Muscle layer of colon (tissue), 2 donors: Measurements from ENCODE around the gene GRIK2.

ENCODE experiments used
- H3K27ac ChIP-seq: one replicate; pipeline ENCODE4 v1.7.0; 2013; ENCODE audit warnings: low read depth, mild to moderate bottlenecking, low read length, moderate library complexity
- H3K27me3 ChIP-seq, 2 donors: one replicate each; pipeline ENCODE4 v1.7.0; 2013; ENCODE audit warnings: low read length in 2 of 2, mild to moderate bottlenecking in 2 of 2; ENCODE audit not compliant: insufficient read depth in 2 of 2, control insufficient read depth in 1 of 2
- H3K36me3 ChIP-seq: one replicate; pipeline ENCODE4 v1.7.0; 2013; ENCODE audit warnings: mild to moderate bottlenecking, low read length; ENCODE audit not compliant: insufficient read depth
- H3K4me1 ChIP-seq: one replicate; pipeline ENCODE4 v1.7.0; 2013; ENCODE audit warnings: mild to moderate bottlenecking, low read length; ENCODE audit not compliant: insufficient read depth
- H3K4me3 ChIP-seq, 2 donors: one replicate each; pipeline ENCODE4 v1.7.0; 2013; ENCODE audit warnings: low read length in 2 of 2, low read depth in 1 of 2, mild to moderate bottlenecking in 1 of 2, moderate library complexity in 1 of 2
- H3K9ac ChIP-seq: one replicate; pipeline ENCODE4 v1.7.0; 2013; ENCODE audit warnings: low read length
- H3K9me3 ChIP-seq: one replicate; pipeline ENCODE4 v1.7.0; 2013; ENCODE audit warnings: mild to moderate bottlenecking, low read length
- donor health status: abdominal sarcoma.
- donor health status: Adenocarcinoma of cecum.

The GRIK2 gene

DNA sequence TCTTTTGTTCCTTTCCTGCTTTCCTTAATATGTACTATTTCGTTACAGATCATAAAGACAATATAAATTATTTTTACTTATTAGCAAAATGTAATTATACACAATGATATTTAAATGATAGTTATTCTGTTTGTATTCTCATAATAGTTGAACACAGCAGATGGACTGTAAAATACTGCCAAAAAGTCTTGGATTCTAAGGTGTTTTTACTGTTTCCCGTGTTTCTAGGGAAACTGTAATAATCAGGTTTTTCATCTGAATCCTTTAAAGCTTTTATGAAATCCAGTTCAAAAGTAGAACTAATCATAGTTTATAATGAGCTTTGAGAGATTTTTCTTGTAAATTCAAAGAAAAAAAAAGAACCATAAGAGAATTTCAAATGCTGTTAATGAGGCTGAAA lies 148.4 kb downstream of the GRIK2 start:
- Histone ChIP-seq H3K4me1 (no peaks in the 10 kb centered on the region), H3K9ac (no peak overlapping the region), H3K4me3 (no peak overlapping the region), H3K36me3 (no peaks in the 10 kb centered on the region), H3K9me3 (no peaks in the 10 kb centered on the region), H3K27ac (no peak overlapping the region), H3K27me3 (no peaks in the 10 kb centered on the region)

DNA sequence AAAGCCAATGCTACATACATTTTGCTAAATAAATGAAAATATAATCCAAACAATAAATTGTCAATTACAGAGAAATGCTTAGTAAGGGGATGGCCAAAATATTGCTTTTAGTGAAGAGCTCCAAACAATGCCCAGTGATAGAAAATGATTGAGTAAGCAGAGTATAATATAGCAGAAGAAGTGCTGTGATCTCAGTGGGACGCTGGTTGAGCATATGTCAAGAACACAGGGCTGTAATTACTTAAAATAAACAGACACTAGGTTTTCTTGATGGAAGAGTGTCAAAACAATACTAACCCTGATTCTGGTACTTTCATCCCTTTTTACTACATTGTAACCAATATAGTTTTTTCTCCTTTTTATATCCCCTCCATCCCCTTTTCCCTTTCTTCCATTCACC lies 150.3 kb downstream of the GRIK2 start:
- Histone ChIP-seq H3K4me1 (no peaks in the 10 kb centered on the region), H3K27me3 (no peaks in the 10 kb centered on the region), H3K9me3 (no peaks in the 10 kb centered on the region), H3K4me3 (no peak overlapping the region), H3K27ac (no peak overlapping the region), H3K36me3 (no peaks in the 10 kb centered on the region), H3K9ac (no peak overlapping the region)

DNA sequence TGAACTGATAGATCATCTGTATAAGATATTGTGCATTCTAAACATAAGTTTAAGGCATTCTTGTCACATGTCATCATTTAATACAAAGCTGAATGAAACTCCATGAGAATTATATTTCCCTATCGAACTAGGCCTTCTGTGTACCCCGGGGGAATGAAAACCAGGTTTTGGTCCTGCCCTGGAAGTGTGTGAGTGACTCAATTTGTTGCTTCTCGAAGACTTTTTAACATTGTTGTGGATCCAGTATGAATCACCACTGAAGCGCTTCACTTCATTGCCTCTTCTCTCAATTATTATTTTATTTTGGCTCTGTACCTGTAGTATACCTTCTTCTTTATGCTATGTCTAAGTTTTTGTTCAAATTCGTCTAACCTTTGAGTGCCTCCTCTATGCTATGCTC lies 150.8 kb downstream of the GRIK2 start:
- Histone ChIP-seq H3K9ac (no peak overlapping the region), H3K9me3 (no peaks in the 10 kb centered on the region), H3K4me1 (no peaks in the 10 kb centered on the region), H3K36me3 (no peaks in the 10 kb centered on the region), H3K4me3 (no peak overlapping the region), H3K27me3 (no peaks in the 10 kb centered on the region), H3K27ac (no peak overlapping the region)

DNA sequence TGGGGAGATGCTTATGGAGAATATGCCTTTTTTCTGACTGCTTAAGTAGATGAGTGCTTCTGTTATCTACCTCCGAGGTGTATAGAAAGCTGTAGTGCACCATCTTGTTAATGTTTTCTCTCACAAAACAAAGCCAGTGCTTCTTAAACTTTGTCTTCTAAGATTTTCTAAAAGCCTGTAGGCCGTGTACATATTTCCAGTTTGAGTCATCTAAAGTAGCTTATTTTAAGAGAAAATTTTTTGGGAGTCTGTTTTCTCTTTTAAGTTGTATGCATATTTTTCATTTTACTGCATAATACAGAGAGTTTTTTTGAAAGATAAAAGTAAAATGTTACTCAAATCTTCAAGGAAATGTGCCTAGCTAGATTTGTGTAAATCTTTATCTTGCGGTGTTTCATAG lies 151.7 kb downstream of the GRIK2 start:
- Histone ChIP-seq H3K4me3 (no peak overlapping the region), H3K27ac (no peak overlapping the region), H3K27me3 (no peaks in the 10 kb centered on the region), H3K9me3 (no peaks in the 10 kb centered on the region), H3K4me1 (no peaks in the 10 kb centered on the region), H3K9ac (no peak overlapping the region), H3K36me3 (no peaks in the 10 kb centered on the region)

DNA sequence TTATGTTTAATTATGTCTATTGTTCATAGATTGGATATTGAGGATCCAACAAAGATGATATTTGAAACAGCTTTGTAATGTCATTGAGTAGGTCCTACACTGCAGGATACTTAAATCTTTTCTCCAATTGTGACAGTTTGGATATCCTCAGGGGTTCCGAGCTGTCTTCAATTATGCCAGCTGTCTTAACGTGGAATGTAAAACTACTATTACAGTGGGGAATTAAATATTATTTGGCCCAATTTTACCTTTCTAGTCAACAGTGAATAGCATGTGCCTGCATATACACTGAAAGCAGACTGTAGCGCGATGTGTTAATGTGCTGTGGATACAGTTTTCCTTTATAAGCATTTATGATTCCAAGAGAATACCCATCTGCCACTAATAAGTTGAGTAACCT lies 156.9 kb downstream of the GRIK2 start:
- H3K9me3 ChIP-seq = no peaks in the 10 kb centered on the region
- no peaks in the 10 kb centered on the region for H3K27me3 ChIP-seq
- H3K4me1 ChIP-seq = no peaks in the 10 kb centered on the region
- H3K9ac ChIP-seq = no peak overlapping the region
- no peaks in the 10 kb centered on the region for H3K36me3 ChIP-seq
- H3K4me3 ChIP-seq = no peak overlapping the region
- no peak overlapping the region for H3K27ac ChIP-seq

DNA sequence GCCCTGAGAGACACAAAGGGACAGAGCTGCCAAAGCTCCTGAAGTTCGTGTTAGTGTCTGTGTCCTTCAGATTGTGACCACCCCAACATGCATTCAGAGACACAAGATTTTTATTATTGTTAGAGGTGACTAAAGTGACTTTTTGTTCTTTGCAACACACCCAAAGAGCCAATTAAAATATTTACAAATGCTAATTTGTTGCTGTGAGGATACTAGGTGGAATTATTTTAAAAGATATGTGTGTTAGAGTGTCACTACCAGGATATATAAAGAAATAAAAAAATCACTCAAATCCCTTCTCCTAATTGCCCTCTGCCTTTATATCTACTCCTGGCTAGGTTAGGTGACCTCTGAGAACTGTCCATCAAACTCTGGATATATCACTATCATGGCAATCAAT lies 160.7 kb downstream of the GRIK2 start:
- Histone ChIP-seq H3K9ac (no peak overlapping the region), H3K27ac (no peak overlapping the region), H3K9me3 (no peaks in the 10 kb centered on the region), H3K4me3 (no peak overlapping the region), H3K4me1 (no peaks in the 10 kb centered on the region), H3K36me3 (no peaks in the 10 kb centered on the region), H3K27me3 (no peaks in the 10 kb centered on the region)

DNA sequence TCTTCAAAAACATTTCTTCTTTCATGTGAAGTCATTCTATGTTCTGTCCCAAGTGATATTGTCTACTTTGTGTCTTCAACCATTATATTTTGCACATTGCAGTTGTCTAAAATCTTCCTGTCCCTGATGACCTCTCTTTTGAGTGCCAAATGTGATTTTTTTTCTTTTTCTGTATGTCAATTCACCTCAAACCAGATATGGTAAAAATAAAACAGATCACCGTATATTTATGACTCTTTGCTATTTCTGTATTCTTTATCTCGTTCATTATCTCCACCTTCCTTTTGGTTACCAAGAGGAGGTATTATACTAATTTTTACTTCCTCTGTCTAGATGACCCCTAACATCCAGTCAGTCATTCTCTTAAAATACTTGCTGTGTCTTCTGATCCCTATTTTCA lies 165.2 kb downstream of the GRIK2 start:
- Histone ChIP-seq H3K4me3 (no peak overlapping the region), H3K27me3 (no peaks in the 10 kb centered on the region), H3K4me1 (no peaks in the 10 kb centered on the region), H3K9ac (no peak overlapping the region), H3K36me3 (no peaks in the 10 kb centered on the region), H3K27ac (no peak overlapping the region), H3K9me3 (no peaks in the 10 kb centered on the region)

DNA sequence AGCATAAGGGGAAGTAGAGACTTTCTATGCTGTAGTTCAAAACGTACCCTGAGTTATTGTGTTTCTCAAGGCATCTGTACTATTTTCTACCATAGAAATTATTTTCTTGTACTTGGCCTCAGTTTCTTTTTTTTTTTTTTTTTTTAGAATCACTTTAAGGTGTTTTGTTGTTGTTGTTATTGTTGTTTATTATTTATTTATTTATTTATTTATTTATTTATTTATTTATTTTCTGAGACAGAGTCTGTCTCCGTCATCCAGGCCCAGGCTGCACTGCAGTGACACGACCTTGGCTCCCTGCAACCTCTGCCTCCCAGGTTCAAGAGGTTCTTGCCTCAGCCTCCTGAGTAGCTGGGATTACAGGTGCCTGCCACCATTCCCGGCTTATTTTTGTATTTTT lies 179.1 kb downstream of the GRIK2 start:
- Histone ChIP-seq H3K36me3 (no peaks in the 10 kb centered on the region), H3K9me3 (no peaks in the 10 kb centered on the region), H3K27me3 (no peaks in the 10 kb centered on the region), H3K4me3 (no peak overlapping the region), H3K9ac (no peak overlapping the region), H3K27ac (no peak overlapping the region), H3K4me1 (no peaks in the 10 kb centered on the region)

DNA sequence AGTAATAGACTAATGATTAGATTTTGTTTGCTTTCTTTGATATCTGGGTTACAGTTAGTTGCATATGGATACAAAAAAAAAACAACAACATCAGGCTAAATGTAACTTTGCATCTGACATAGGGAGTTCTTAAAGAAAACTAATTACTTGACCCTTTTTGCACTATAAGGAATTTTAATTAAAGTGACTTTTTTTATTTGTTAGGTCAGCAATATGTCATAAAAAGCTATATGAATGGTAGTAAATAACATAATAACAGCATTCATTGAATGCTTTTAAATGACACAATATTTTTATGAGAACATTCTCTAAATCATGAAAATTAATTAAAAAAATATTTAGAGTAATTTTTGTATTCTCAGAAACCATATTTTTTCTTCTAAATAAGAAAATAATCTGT lies 183.6 kb downstream of the GRIK2 start:
- Histone ChIP-seq H3K4me3 (no peak overlapping the region), H3K36me3 (no peaks in the 10 kb centered on the region), H3K27me3 (no peaks in the 10 kb centered on the region), H3K9me3 (no peaks in the 10 kb centered on the region), H3K4me1 (no peaks in the 10 kb centered on the region), H3K9ac (no peak overlapping the region), H3K27ac (no peak overlapping the region)

DNA sequence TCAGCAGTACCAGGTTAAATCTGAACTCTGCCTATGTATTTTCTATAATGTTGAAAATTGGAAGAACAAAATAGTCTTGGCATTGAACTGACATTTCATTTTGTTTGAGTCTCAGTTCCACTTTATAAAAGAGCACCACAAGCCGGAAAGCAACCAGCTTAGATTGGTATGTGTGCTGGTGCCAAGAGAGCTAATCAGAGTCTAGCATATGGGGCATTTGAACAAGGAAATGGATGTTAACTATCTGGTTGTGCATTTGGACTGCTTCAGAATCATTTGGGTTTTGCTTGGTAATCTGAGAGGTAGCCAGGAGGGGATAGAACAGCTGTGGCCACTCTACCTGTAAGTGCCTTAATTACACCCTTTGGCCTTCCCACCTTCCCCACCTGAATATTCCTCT lies 184.8 kb downstream of the GRIK2 start:
- Histone ChIP-seq H3K9ac (no peak overlapping the region), H3K4me3 (no peak overlapping the region), H3K27me3 (no peaks in the 10 kb centered on the region), H3K36me3 (no peaks in the 10 kb centered on the region), H3K9me3 (no peaks in the 10 kb centered on the region), H3K27ac (no peak overlapping the region), H3K4me1 (no peaks in the 10 kb centered on the region)

DNA sequence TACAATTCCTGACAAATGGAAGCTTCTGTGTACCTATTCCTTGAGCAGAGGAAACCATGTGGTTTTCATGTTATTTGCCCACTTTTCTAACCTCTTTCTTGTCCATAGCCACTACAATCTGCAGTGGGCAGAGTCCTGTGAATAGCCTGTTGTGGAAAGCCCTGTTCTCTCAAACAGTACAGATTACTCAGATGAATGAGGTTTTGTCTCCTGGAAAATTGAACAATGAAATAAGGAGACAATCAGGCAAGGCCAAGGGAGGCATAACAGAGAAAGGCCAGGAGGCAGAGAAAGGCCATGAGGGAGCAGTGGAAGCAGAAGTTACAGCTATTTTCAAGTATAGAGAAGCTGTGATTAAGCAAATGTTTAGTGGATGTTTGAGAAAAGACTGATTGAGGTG lies 189.3 kb downstream of the GRIK2 start:
- H3K9me3 ChIP-seq = no peaks in the 10 kb centered on the region
- no peak overlapping the region for H3K4me3 ChIP-seq
- H3K4me1 ChIP-seq = no peaks in the 10 kb centered on the region
- H3K36me3 ChIP-seq = no peaks in the 10 kb centered on the region
- H3K9ac ChIP-seq = no peak overlapping the region
- H3K27me3 ChIP-seq = no peaks in the 10 kb centered on the region
- no peak overlapping the region for H3K27ac ChIP-seq

DNA sequence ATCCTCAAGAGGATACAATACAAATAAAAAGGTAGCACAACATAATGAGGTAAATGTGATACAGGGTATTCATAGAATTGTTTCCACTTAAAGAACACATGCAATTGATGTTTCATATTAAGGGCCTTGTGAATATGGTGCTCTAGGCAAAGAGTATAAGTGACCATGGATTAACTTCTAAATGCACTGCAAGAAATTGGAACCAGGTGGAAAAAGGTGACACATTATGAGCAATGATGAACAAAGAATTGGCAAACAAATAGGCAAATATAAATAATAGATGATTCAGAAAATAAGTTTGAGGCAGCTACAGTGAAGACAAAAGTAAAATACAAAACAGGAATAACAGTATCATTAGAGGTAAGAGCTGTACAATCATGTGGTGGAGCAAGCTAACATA lies 192.0 kb downstream of the GRIK2 start:
- Histone ChIP-seq H3K4me1 (no peaks in the 10 kb centered on the region), H3K27ac (no peak overlapping the region), H3K36me3 (no peaks in the 10 kb centered on the region), H3K9ac (no peak overlapping the region), H3K4me3 (no peak overlapping the region), H3K9me3 (no peaks in the 10 kb centered on the region), H3K27me3 (no peaks in the 10 kb centered on the region)
